ENCODE results near the gene RAPGEF5. TPM values are rescaled to one million over a fixed set of nuclear protein-coding genes. Genes with fewer than 3 reads are reported as not detected.

RAPGEF5 gene
- total RNA-seq, 2 donors from 2014 or later = 7.4 to 29.8 TPM

- no peak overlapping the region for H3K4me3 ChIP-seq
- no peak for DNase-seq (ENCODE audit: low spot score)
- 90% methylated on average over 2 of the region's 2 CpGs for WGBS
- H3K36me3 ChIP-seq = no peaks in the 10 kb centered on the region
- no peaks in the 10 kb centered on the region for H3K4me1 ChIP-seq (replicated peaks)
- H3K27me3 ChIP-seq (replicated peaks; ENCODE audit: insufficient read depth) = no peaks in the 10 kb centered on the region
- intact Hi-C loops (cut with DNase I) = no loop called here
- no peak overlapping the region for H3K27ac ChIP-seq
- H3K9me3 ChIP-seq = no peaks in the 10 kb centered on the region
- TF ChIP-seq POLR2AphosphoS5 (IDR thresholded peaks at IDR 0.05) = no peak
- TF ChIP-seq POLR2A (IDR thresholded peaks at IDR 0.05) = no peak
- no peak for TF ChIP-seq CTCF (IDR thresholded peaks at IDR 0.05)
These were observed 146.0 kb downstream of the RAPGEF5 start for GRCh38 chr7:22210967-22211366.

GRCh38 chr7:22210355-22210754 lies 146.6 kb downstream of the RAPGEF5 start:
- Histone ChIP-seq H3K4me1 (replicated peaks) (no peaks in the 10 kb centered on the region), H3K27ac (no peak overlapping the region), H3K27me3 (replicated peaks; ENCODE audit: insufficient read depth) (no peaks in the 10 kb centered on the region), H3K36me3 (no peaks in the 10 kb centered on the region), H3K9me3 (no peaks in the 10 kb centered on the region), H3K4me3 (no peak overlapping the region)
- DNase-seq (ENCODE audit: low spot score) = no peak
- TF ChIP-seq POLR2AphosphoS5 (IDR thresholded peaks at IDR 0.05) (no peak), POLR2A (IDR thresholded peaks at IDR 0.05) (no peak), CTCF (IDR thresholded peaks at IDR 0.05) (no peak)
- WGBS = 44% methylated on average over 3 of the region's 3 CpGs
- intact Hi-C loops (cut with DNase I) = no loop called here

GRCh38 chr7:22208799-22209198 lies 148.2 kb downstream of the RAPGEF5 start:
- H3K4me3 ChIP-seq = no peak overlapping the region
- TF ChIP-seq POLR2AphosphoS5 (IDR thresholded peaks at IDR 0.05) (no peak), POLR2A (IDR thresholded peaks at IDR 0.05) (no peak), CTCF (IDR thresholded peaks at IDR 0.05) (no peak)
- H3K27ac ChIP-seq = no peak overlapping the region
- 61% methylated on average over 2 of the region's 2 CpGs for WGBS
- intact Hi-C loops (cut with DNase I) = no loop called here
- DNase-seq (ENCODE audit: low spot score) = no peak
- H3K4me1 ChIP-seq (replicated peaks) = no peaks in the 10 kb centered on the region
- no peaks in the 10 kb centered on the region for H3K9me3 ChIP-seq
- H3K36me3 ChIP-seq = no peaks in the 10 kb centered on the region
- no peaks in the 10 kb centered on the region for H3K27me3 ChIP-seq (replicated peaks; ENCODE audit: insufficient read depth)

GRCh38 chr7:22207724-22208225 lies 149.2 kb downstream of the RAPGEF5 start:
- no peak overlapping the region for H3K27ac ChIP-seq
- 13% methylated on average over 1 of the region's 1 CpG for WGBS

More at GRCh38 chr7:22207724-22208225, 149.2 kb downstream of the RAPGEF5 start:
- no peaks in the 10 kb centered on the region for H3K9me3 ChIP-seq
- no peak overlapping the region for H3K4me3 ChIP-seq
- TF ChIP-seq CTCF (IDR thresholded peaks at IDR 0.05) (no peak), POLR2A (IDR thresholded peaks at IDR 0.05) (no peak), POLR2AphosphoS5 (IDR thresholded peaks at IDR 0.05) (no peak)
- intact Hi-C loops (cut with DNase I) = no loop called here
- no peak for DNase-seq (ENCODE audit: low spot score)
- no peaks in the 10 kb centered on the region for H3K27me3 ChIP-seq (replicated peaks; ENCODE audit: insufficient read depth)
- no peaks in the 10 kb centered on the region for H3K36me3 ChIP-seq
- H3K4me1 ChIP-seq (replicated peaks) = no peaks in the 10 kb centered on the region
